Measurements from ENCODE around the gene NTNG1. TPM values are rescaled to one million over a fixed set of nuclear protein-coding genes. Genes with fewer than 3 reads are reported as not detected.
A peak's percentile ranks its signal among the peaks of the same experiment; 100 is the strongest.

The NTNG1 gene
- polyA plus RNA-seq, 3 donors, result 26.3 to 28.4 (median 26.5) TPM

DNA sequence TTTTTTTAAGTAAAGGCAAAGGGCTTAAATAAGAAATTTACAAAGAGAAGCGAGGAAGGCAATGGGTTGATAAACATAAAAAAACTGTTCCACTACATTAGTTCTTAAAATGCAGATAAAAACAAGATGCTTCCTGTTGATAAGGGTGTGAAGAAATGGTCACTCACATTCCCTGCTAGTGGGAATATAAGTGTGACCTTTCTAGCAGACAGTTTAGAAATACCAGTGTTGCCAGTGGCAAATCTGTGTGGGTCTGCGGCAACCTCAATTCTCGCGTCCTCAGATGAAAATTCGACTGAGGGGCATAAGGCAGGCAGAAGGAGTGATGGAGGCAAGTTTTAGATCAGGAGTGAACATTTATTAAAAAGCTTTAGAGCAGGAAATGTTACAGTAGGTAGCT lies 151.1 kb downstream of the NTNG1 start:
- peak in 1 of 11 donors; percentile 9 for DNase-seq (ENCODE audit: extremely low read depth in 1 of 11, low read depth in 9 of 11, low spot score in 4 of 11)

DNA sequence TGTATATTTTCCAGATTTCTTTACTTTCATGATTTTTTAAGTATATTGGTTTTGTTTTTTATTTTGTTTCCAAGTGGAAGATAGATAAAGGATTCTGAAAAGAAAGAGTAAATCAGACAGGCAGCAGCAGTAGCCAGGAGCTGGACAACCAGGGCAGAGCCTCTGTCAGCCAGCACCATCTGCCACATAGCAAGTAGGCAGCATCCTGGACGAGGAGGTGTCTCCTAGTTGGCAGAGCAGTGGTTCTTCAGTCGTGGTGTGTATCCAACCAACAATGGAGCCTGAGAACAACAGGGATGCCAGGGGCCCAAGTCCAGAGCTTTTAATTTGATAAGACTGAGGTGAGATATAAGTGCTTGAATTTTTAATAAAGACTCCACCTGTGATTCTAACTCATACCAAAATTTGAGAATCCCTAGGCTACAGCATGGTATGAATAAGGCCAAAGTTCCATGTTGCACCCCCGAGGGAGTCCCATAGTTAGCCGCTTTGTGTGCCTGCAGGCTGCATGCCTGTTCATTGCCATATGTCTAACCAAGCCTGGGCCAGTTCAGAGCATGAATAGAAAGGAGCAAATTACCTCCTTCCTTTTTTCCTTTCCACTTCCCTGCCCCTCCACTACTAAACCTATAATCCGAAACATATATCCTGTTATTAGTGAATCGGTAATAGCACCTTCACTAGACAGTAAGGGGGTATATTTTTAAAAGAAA lies 153.2 kb downstream of the NTNG1 start:
- DNase-seq (ENCODE audit: extremely low read depth in 1 of 11, low read depth in 9 of 11, low spot score in 4 of 11), result no peak

DNA sequence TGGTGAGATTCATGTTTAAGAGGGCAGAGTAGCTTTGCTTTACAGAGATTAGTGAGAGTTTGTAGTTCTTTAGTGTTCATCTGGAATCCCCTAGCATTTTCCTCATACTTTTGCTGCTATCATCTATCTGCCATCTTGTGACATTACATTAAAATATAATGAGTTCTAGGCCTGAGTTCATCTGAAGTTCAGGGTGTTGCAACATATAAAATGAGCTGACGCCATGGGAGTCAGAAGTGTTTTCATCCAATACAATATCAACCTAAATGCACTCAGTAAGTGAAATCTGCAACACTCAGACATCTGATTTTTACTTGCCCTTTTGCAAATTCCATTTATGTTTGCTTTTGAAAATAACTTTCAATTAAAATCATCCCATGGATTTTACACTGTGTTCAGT lies 153.8 kb downstream of the NTNG1 start:
- no peak for DNase-seq (ENCODE audit: extremely low read depth in 1 of 11, low read depth in 9 of 11, low spot score in 4 of 11)

DNA sequence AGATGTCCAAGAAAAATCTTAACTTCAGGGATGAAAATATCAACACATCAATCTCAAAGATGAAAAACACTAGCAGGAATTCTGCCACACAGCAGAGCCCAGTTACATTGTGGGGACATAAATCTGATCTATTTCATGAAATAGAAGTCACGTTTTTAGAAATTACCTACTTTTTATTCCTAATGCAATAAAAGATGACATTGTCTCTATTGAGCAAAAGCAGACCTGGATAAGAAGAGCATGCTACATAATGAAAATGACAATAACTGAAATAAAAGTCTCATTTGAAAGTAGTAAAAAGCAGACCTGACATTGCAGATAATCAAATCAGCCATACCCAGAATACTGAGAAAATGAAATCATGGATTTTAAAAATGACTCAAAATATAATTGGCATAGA lies 156.8 kb downstream of the NTNG1 start:
- DNase-seq (ENCODE audit: extremely low read depth in 1 of 11, low read depth in 9 of 11, low spot score in 4 of 11), result no peak

DNA sequence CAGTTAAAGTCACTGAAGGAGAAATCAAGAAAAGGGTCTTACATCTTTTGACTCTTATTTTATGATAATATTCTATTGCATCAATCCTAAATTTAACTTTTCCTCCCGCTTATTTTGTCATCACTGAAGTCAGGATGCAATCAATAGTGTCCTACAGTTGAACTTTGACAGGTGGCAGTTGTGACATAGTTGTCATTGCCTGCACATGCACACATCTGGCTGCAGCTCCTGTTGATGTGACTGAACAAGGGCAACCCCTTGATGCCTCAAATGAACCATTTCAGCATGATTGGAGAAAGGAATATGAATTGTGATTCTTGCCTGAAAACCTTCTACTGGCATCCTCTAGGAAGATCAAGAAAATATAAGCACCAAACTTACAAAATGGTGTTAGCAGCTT lies 157.7 kb downstream of the NTNG1 start:
- no peak for DNase-seq (ENCODE audit: extremely low read depth in 1 of 11, low read depth in 9 of 11, low spot score in 4 of 11)

DNA sequence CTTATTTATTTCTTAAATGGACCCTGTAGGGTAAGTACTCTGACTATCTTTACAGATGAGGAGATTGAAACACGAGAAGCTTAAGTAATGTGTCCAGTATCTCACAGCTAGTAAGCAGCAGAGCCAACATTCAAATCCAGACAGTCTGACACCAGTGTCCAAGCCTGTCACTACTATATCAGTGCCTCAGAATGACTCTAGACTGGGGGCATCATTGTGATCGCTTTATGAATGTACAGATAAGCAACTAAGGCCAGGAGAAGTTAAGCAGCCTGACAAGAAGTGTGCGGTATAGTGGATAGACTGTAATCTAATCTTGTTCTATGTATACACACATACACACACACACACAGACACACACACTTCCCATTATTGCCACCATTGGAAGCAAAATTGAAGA lies 158.7 kb downstream of the NTNG1 start:
- no peak for DNase-seq (ENCODE audit: extremely low read depth in 1 of 11, low read depth in 9 of 11, low spot score in 4 of 11)

DNA sequence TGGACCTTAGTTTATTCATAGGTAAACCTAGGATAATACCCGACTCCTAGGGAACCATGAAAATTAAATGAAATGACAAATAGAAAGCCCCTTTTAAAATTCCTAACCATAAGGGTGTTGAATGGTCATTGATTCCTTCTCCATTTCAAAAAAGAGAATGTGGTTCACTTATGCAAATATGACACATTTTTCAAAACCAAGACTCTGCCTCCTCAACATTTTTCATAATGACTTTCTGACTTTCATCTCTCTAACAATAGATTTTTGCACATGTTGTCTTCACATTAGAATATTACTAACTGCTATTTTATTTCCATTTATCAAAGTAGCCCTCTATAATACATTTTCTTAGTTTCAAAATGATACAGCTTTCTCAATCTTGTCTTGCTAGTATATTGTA lies 169.1 kb downstream of the NTNG1 start:
- DNase-seq (ENCODE audit: extremely low read depth in 1 of 11, low read depth in 9 of 11, low spot score in 4 of 11), result no peak

DNA sequence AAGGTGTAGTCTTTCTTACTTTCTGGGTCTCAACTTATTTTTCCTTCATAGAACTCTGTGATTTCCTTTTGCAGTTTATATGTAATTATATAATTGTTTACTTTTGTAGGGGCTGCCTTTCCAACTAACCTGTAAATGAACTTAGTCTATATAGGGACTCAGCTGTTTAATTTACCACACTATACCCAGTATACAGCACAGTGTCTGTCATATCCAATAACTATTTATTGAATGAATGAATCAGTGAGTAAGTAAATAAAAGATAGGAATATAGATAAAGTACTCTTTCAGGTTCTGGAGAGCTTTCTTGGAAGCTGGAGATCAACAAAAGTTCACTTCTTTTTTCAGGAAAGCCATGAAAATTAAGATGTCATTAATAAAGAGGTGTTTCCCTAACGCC lies 174.8 kb downstream of the NTNG1 start:
- no peak for DNase-seq (ENCODE audit: extremely low read depth in 1 of 11, low read depth in 9 of 11, low spot score in 4 of 11)

DNA sequence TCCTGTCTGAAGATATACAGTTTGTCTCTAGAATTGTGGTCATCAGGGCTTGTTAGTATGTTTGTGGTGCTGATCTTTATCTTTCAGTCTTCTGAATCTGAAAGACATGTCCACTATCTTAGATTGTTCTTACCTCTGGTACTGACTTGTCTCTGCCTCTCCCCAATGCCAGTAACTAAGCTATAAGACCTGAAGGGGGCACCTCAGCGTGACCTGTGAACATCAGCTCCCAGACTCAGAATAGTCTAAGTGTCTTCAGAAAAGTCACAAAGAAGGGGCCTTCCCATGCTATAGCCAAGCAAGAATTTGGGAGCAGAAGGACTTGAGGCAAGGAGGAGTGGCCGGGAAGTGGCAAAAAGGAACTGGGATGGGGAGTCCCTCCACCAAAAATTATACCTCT lies 178.1 kb downstream of the NTNG1 start:
- no peak for DNase-seq (ENCODE audit: extremely low read depth in 1 of 11, low read depth in 9 of 11, low spot score in 4 of 11)

DNA sequence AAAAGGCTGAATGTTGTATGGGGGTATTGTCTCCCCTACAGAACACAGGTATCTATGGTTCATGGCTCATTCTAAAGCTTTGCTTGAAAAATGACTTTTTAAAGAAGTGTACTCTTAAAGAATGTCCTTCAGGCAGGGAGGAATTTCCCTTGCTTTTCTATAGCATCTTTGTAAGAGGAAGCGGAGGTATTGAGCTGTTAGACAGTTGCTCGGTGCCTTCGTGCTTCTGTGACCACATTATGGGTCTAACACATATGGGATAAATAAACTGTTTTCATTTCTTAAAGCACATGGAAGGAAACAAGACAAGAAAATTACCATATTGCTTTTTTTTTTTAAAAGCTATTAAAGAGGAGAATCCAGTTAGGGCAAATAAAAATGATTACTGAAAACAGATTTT lies 182.9 kb downstream of the NTNG1 start:
- no peak for DNase-seq (ENCODE audit: extremely low read depth in 1 of 11, low read depth in 9 of 11, low spot score in 4 of 11)

DNA sequence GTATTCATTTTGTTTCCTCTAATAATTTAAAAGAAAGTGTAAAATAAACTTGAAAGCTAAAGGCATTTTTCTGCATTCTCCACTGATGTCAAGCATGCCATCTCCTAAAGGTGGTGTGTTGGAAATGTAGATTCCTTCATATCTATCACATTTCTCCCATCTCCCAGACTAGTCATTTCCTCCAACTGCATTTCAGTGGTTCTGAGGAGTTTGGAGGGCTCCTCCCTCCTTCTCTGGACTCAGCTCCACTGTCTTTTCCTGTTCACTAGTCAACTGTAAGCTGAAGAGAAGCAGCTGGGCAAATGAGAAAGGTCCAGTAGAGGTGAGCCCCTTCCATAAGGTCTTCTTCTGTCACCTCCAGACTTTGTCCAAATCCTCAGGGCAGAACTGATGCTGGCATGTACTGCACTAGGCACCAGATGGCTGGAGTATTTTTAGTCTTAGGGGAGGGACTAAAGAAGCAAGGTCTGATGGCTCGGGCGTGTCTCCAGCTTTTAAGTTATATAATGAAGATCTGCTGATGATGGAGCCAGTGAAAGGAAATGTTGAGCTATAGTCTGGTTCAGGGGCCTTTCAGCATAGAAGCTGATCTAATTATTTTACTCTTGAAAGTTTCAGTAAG lies 186.1 kb downstream of the NTNG1 start:
- no peak for DNase-seq (ENCODE audit: extremely low read depth in 1 of 11, low read depth in 9 of 11, low spot score in 4 of 11)

DNA sequence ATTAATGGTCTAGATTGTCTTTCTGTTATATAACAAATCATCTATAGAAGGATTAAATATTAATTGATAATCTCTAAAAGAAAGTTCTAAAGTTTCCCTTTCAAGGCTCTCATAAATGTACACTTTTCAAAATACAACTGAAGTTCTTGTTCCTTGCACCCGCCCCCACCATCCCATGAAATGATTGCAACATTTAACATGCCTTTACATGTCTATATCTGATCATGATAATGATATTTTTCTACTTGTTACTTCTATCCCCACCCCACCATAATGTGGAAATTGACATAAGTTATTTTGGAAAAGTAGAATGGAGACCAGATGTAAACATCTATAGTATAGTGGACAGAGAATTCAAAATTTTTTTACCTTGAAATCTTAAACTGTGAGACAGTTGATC lies 186.6 kb downstream of the NTNG1 start:
- DNase-seq (ENCODE audit: extremely low read depth in 1 of 11, low read depth in 9 of 11, low spot score in 4 of 11), result no peak

DNA sequence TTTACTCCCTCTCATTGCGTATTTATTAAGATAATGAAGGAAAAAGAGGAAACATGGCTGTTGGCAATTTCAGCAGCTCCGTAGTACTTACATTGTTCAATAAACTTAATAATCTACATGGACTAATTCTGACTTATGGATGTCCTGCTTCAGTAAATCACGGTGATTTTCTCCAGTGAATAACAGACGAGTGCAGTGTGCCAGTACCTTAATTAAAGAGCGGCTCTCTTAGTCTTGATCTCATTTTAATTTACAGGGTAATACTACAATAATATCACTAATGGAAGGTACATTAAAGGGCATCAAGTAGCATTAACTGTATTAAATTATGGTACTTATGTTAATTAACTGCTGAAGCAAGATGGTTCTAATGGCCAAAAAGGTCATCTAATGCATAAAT lies 187.2 kb downstream of the NTNG1 start:
- DNase-seq (ENCODE audit: extremely low read depth in 1 of 11, low read depth in 9 of 11, low spot score in 4 of 11), result no peak

DNA sequence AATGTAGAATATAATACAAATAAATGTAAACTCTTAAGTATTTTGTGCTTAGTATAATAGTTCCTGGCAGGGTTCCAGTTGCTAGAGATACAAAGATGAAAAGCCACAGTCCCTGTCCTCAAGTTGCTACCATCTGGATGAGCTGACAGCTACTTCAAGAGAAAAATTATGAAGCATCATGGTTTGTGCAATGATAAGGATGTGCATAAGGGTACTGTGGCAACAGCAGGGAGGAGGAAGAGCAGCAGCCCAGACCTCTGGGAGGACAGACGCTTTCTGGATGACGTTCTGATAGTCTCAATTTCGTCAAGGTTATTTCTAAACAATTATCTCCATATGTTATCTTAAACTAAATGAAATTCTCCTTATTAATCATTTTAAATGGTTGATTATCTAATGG lies 198.9 kb downstream of the NTNG1 start:
- no peak for DNase-seq (ENCODE audit: extremely low read depth in 1 of 11, low read depth in 9 of 11, low spot score in 4 of 11)

DNA sequence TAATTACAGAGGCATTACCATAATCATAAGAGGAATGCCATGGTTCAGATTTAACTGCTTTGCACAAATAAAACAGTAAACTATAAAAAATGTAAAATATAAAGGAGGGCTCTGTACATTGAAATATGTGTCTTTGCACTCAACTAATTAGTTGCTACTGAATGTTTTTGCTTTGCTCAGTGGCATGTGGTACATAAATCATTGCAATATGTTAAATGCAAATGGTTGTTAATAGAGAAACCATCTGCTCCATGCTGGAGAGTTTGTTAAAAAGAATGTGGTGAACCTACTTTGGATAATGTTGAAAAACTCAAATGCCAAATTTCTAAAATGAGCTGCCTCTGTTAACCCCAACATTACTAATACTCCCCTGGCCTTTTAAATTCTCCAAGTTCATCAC lies 201.5 kb downstream of the NTNG1 start:
- no peak for DNase-seq (ENCODE audit: extremely low read depth in 1 of 11, low read depth in 9 of 11, low spot score in 4 of 11)

DNA sequence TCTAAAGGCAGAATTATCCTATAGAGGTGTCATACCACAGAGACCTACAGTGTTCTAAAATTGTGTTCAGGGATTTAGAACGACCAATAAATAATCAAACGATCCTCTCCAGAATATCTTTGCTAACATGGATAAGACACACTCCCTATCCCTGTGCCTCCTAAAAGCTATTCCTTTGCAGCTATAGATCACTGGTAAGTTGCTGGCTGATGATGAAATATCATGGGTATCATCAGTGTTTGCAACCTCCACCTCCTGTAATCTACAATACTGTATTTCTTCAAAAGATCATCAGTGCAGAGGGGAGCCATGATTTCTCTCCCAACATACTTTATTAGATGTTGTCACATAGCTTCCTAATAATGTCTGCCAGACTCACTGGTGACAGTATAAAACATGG lies 201.9 kb downstream of the NTNG1 start:
- DNase-seq (ENCODE audit: extremely low read depth in 1 of 11, low read depth in 9 of 11, low spot score in 4 of 11), result no peak

DNA sequence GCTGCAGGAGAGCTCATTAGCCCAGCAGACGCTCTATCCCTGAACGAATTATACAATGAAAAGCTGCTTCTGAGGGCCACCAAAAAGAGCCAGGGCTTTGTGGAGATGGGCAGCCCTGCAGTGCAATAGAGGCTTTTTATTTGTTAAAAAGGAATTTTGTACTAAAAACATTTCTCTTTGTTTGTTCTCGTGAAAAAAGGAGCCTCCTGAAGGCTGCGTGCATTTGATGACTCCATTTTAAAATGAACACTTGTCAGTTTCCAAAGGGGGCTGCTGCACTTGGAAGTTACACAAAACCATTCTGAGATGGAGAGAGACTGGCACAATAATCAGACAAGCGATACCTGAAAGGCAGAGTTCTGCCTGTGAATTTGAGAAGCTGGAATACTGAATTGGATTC lies 202.8 kb downstream of the NTNG1 start:
- DNase-seq (ENCODE audit: extremely low read depth in 1 of 11, low read depth in 9 of 11, low spot score in 4 of 11), result no peak

DNA sequence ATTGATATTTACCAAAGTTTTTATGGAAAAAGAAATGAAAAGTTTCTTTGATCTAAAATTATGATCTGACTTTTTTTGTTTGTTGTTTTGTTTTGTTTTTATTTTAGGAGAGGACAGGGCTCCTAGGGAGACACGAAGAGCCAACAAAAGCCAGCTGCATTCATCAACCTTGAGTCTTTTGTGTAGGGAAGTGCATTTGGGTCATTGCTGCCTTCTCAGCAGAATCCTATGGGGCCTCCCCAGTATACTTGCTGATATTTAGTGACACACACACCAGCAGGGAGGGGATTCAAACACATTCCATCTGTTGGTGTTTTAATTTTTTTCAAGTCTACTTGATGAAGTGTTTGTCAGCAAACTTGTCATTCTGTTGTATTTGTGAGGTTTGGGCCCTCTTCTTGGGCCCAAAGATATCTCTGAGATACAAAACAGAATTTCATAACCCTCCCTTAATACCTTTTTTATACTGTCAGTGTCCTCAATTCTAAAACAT lies 203.5 kb downstream of the NTNG1 start:
- no peak for DNase-seq (ENCODE audit: extremely low read depth in 1 of 11, low read depth in 9 of 11, low spot score in 4 of 11)

DNA sequence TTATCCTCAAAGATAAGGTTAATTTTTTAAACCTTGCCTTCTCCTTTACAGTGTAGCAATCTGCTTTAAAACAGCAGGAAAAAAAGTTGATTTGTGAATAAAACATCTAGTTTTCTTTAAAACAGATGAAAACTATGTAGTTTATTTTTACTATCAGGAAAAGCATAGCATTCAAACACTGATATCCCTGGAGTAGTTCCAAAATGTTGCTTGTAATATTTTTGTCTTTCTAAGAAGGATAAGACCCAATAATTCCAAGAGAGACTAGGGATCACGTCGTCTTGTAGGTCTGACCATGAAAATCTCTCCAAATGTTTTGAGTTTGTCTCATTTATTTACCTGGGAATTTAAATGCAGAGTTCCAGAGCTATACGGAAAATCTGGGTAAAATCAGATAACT lies 204.0 kb downstream of the NTNG1 start:
- no peak for DNase-seq (ENCODE audit: extremely low read depth in 1 of 11, low read depth in 9 of 11, low spot score in 4 of 11)

DNA sequence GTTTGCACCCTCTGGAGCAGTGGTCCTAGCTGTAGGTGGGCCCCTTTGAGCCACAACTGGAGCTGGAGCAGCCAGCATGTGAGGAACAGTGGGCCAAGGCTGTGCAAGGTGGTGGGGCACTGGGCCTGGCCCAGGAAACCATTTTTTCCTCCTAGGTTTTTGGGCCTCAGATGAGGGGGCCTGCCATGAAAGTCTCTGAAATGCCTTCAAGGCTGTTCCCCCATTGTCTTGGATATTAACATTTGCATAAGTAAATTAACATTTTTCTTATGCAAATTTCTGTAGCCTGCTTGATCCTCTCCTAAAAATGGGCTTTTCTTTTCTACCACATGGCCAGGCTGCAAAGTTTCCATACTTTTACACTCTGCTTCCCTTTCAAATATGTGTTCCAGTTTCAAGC lies 212.0 kb downstream of the NTNG1 start:
- no peak for DNase-seq (ENCODE audit: extremely low read depth in 1 of 11, low read depth in 9 of 11, low spot score in 4 of 11)

DNA sequence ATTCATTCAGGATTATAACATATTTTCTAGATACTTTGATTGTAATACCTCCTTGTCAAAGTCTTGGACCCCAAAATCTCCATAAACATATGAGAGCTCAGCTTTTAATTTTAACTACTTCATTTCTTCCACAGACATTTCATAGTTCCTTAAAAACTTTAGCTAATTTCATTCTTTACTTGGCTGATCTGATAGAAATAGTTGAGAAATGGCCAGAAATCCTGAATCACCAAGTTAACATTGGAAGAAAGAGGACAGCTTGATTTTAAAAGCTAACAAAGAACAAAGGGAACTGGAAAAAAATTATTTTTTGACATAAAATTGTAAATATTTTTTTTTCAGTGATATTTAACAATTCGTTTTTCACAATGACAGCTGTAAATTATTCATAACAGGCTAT lies 216.5 kb downstream of the NTNG1 start:
- DNase-seq (ENCODE audit: extremely low read depth in 1 of 11, low read depth in 9 of 11, low spot score in 4 of 11), result no peak

Measured in renal cortex interstitium (tissue), 11 donors.